HG03558 (cell line): ENCODE measurements around the gene GAL3ST3.

Source experiments
- ATAC-seq: cut with Tn5 transposase; IDR thresholded peaks from one replicate; pipeline ENCODE4 v1.9.1; 2021; ENCODE audit warnings: moderate number of reproducible peaks; ENCODE audit not compliant: unreplicated experiment; ENCODE audit errors: extremely low read depth

GAL3ST3 gene

DNA sequence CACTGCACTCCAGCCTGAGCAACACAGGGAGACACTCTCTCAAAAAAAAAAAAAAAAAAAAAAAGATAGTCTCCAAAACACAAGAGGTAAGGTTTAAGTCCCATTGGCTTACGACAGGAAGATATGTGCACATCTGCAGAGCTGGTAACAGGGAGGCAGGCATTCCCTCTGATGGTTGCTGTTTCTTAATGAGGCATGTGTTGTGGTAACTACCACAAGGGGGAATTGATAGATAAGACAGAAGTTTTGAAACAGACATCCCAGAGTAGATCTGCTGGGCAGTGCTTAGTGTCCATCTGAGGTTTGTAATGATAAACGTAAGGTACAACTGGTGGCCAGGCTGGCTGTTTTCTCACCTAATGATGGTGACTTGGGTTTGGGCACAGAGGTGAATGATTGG lies 51.7 kb downstream of the GAL3ST3 start:
- ATAC-seq = no peak

DNA sequence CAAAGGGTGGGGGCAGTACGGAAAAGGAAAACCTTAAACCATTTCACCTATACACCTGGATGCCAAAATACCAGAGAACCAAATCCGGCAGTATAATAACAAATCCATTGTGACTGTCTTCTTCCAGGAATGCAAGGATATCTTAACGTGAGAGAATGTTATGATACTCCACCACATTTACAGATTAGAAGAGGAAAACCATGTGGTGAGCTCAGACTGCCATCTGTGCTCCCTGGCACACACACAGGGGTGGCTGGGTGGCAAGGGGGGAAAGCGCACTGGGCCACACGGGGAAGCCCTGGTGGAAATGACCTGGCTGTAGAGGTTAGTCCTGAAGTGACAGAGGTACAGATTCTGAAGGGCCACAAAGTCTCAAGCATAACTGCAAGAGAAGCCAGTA lies 56.9 kb downstream of the GAL3ST3 start:
- no peak for ATAC-seq
